SK-N-SH (cell line): ENCODE results near the gene AAMDC. TPM values are rescaled to one million over a fixed set of nuclear protein-coding genes. Genes with fewer than 3 reads are reported as not detected.

Experiments used
- CTCF ChIA-PET: fragments of 300-600, 350-600 bp; formaldehyde crosslinking; extraction: SDS; loops from one replicate; lab custom pipeline; 2021; lab: Yijun Ruan, JAX
- POLR2A ChIA-PET: fragments of 350-600 bp; sonication (Branson Sonifier 250); formaldehyde crosslinking; extraction: SDS; loops from one replicate; lab custom pipeline; 2020; ENCODE audit warnings: antibody characterized with exemption, inconsistent platforms; lab: Yijun Ruan, JAX
- DNase-seq: peaks from one replicate; pipeline ENCODE4 v3.0.0; 2012
- H2AFZ ChIP-seq: fragments of 200-600 bp; sonication (generic); 2 replicates; pipeline ENCODE4 v1.8.1; 2016; ENCODE audit warnings: antibody characterized with exemption, mild to moderate bottlenecking, low read depth
- H3F3A ChIP-seq: fragments of 200-600 bp; sonication (generic); replicated peaks from 2 replicates; pipeline ENCODE3; 2016; ENCODE audit warnings: antibody characterized with exemption, mild to moderate bottlenecking; ENCODE audit not compliant: insufficient read depth
- H3K27ac ChIP-seq, 2 experiments: fragments of 200-500 bp in 1 of 2; fragments of 200-600 bp in 1 of 2; sonication (Bioruptor generic) in 1 of 2; sonication (generic), shearing (Covaris generic) in 1 of 2; 2 replicates each; pipeline versions ENCODE4 v1.5.1 to v1.6.1; 2014 to 2016; ENCODE audit warnings: low read depth in 2 of 2, inconsistent platforms in 1 of 2, low read length in 1 of 2, mild to moderate bottlenecking in 1 of 2, mixed read lengths in 1 of 2
- H3K27me3 ChIP-seq: fragments of 200-600 bp; sonication (generic), shearing (Covaris generic); 2 replicates; pipeline ENCODE4 v1.6.1; 2016; ENCODE audit warnings: mixed run types; ENCODE audit not compliant: insufficient read depth
- H3K36me3 ChIP-seq, 2 experiments: fragments of 200-500 bp in 1 of 2; fragments of 200-600 bp in 1 of 2; sonication (Bioruptor generic) in 1 of 2; sonication (generic) in 1 of 2; replicated peaks in 1 of 2; 2 replicates each; pipeline versions ENCODE3 to v1.5.1; 2014 to 2016; ENCODE audit warnings: low read length in 1 of 2, mild to moderate bottlenecking in 1 of 2; ENCODE audit not compliant: insufficient read depth in 2 of 2, control insufficient read depth in 1 of 2
- H3K4me1 ChIP-seq, 2 experiments: fragments of 200-500 bp in 1 of 2; fragments of 200-600 bp in 1 of 2; sonication (Bioruptor generic) in 1 of 2; sonication (generic), shearing (Covaris generic) in 1 of 2; 2 replicates each; pipeline versions ENCODE4 v1.5.1 to v1.6.1; 2014 to 2016; ENCODE audit warnings: low read depth in 1 of 2, low read length in 1 of 2, mixed run types in 1 of 2; ENCODE audit not compliant: insufficient read depth in 2 of 2, control insufficient read depth in 1 of 2
- H3K4me2 ChIP-seq: fragments of 200-600 bp; sonication (generic), shearing (Covaris generic); 2 replicates; pipeline ENCODE4 v1.6.1; 2017; ENCODE audit warnings: mixed run types
- H3K4me3 ChIP-seq, 2 experiments: fragments of 200-500 bp in 1 of 2; fragments of 200-600 bp in 1 of 2; sonication (Bioruptor generic) in 1 of 2; sonication (generic), shearing (Covaris generic) in 1 of 2; 2 replicates each; pipeline versions ENCODE4 v1.5.1 to v1.8.1; 2014 to 2016; ENCODE audit warnings: low read depth in 2 of 2, inconsistent platforms in 1 of 2, low read length in 1 of 2, mild to moderate bottlenecking in 1 of 2, mixed read lengths in 1 of 2, moderate library complexity in 1 of 2
- H3K79me2 ChIP-seq: fragments of 200-600 bp; sonication (generic); 2 replicates; pipeline ENCODE4 v1.8.1; 2017; ENCODE audit warnings: mild to moderate bottlenecking; ENCODE audit not compliant: insufficient read depth
- H3K9ac ChIP-seq: fragments of 200-600 bp; sonication (generic); 2 replicates; pipeline ENCODE4 v1.6.1; 2017; ENCODE audit warnings: mixed run types
- H3K9me2 ChIP-seq: fragments of 200-600 bp; sonication (generic); 2 replicates; pipeline ENCODE4 v1.6.1; 2017; ENCODE audit warnings: mixed run types
- H3K9me3 ChIP-seq: fragments of 200-600 bp; sonication (generic); 2 replicates; pipeline ENCODE4 v1.6.1; 2017; ENCODE audit warnings: mixed run types, mild to moderate bottlenecking, moderate library complexity
- H4K20me1 ChIP-seq: fragments of 200-600 bp; sonication (generic); 2 replicates; pipeline ENCODE4 v1.6.1; 2017; ENCODE audit warnings: mild to moderate bottlenecking, mixed run types; ENCODE audit not compliant: insufficient read depth
- CHD2 ChIP-seq: fragments of 150-350 bp; IDR thresholded peaks from 2 replicates; pipeline ENCODE4 v1.6.1; 2018; ENCODE audit warnings: low read length; ENCODE audit not compliant: partially characterized antibody
- CTCF ChIP-seq: fragments of 200-600 bp; sonication (generic); IDR thresholded peaks from 2 replicates; pipeline ENCODE4 v1.6.1; 2017; ENCODE audit warnings: antibody characterized with exemption, mild to moderate bottlenecking, moderate library complexity
- ELF1 ChIP-seq: IDR thresholded peaks from 2 replicates; pipeline ENCODE4 v1.4.0; 2012
- EP300 ChIP-seq, 2 experiments: IDR thresholded peaks; 2 replicates each; pipeline versions ENCODE4 v1.4.0 to v1.6.1; 2012; ENCODE audit warnings: borderline replicate concordance in 1 of 2, low read depth in 1 of 2, low read length in 1 of 2
- FOSL2 ChIP-seq: IDR thresholded peaks from 2 replicates; pipeline ENCODE4 v1.4.0; 2012; ENCODE audit warnings: low read depth, mild to moderate bottlenecking, moderate library complexity, borderline replicate concordance
- FOXM1 ChIP-seq: IDR thresholded peaks from 2 replicates; pipeline ENCODE4 v1.4.0; 2012; ENCODE audit warnings: low read depth, mild to moderate bottlenecking
- GABPA ChIP-seq: IDR thresholded peaks from 2 replicates; pipeline ENCODE4 v1.4.0; 2012; ENCODE audit warnings: low read depth, mild to moderate bottlenecking
- GATA2 ChIP-seq: sonication (generic); formaldehyde crosslinking; IDR thresholded peaks from 2 replicates; pipeline ENCODE4 v1.5.0; 2020; ENCODE audit warnings: mild to moderate bottlenecking, missing genetic modification reagents
- IRF3 ChIP-seq: fragments of 150-350 bp; IDR thresholded peaks from 2 replicates; pipeline ENCODE4 v1.6.1; 2016; ENCODE audit warnings: mild to moderate bottlenecking, low read depth, low read length
- JUND ChIP-seq: IDR thresholded peaks from 2 replicates; pipeline ENCODE4 v1.4.0; 2012
- MEF2A ChIP-seq: IDR thresholded peaks from 2 replicates; pipeline ENCODE4 v1.4.0; 2012; ENCODE audit warnings: low read depth, borderline replicate concordance
- NFIC ChIP-seq: IDR thresholded peaks from 2 replicates; pipeline ENCODE4 v1.4.0; 2012; ENCODE audit warnings: borderline replicate concordance
- PBX3 ChIP-seq: IDR thresholded peaks from 2 replicates; pipeline ENCODE4; 2012
- POLR2AphosphoS5 ChIP-seq: IDR thresholded peaks from 2 replicates; pipeline ENCODE4 v1.6.1; 2012; ENCODE audit warnings: low read depth, low read length
- RAD21 ChIP-seq: IDR thresholded peaks from 2 replicates; pipeline ENCODE4 v1.6.1; 2012; ENCODE audit warnings: mild to moderate bottlenecking, low read length
- RCOR1 ChIP-seq: fragments of 150-350 bp; IDR thresholded peaks from 2 replicates; pipeline ENCODE4 v1.6.1; 2017; ENCODE audit warnings: antibody characterized with exemption, low read length
- REST ChIP-seq: IDR thresholded peaks from 2 replicates; pipeline ENCODE4 v1.6.1; 2012; ENCODE audit warnings: mild to moderate bottlenecking, low read depth, low read length, moderate library complexity
- RFX5 ChIP-seq: IDR thresholded peaks from 2 replicates; pipeline ENCODE4 v1.6.1; 2012; ENCODE audit warnings: mild to moderate bottlenecking, improper control_type of control experiment, low read length
- TAF1 ChIP-seq: IDR thresholded peaks from 2 replicates; pipeline ENCODE4 v1.6.1; 2012; ENCODE audit warnings: low read depth, mild to moderate bottlenecking, low read length, moderate library complexity, borderline replicate concordance
- TCF12 ChIP-seq: IDR thresholded peaks from 2 replicates; pipeline ENCODE4 v1.4.0; 2012
- TEAD4 ChIP-seq: IDR thresholded peaks from 2 replicates; pipeline ENCODE4 v1.4.0; 2012; ENCODE audit warnings: mild to moderate bottlenecking, borderline replicate concordance; ENCODE audit not compliant: insufficient read depth
- USF1 ChIP-seq: IDR thresholded peaks from 2 replicates; pipeline ENCODE4 v1.4.0; 2012; ENCODE audit warnings: low read depth, borderline replicate concordance
- YY1 ChIP-seq: IDR thresholded peaks from 2 replicates; pipeline ENCODE4 v1.4.0; 2012; ENCODE audit warnings: low read depth, mild to moderate bottlenecking
- ZBTB33 ChIP-seq: IDR thresholded peaks from 2 replicates; pipeline ENCODE4 v1.4.0; 2012; ENCODE audit warnings: low read depth, borderline replicate concordance
- WGBS: methylation state at CpG from one replicate; pipeline ENCODE4 v1.1.6; 2017; ENCODE audit warnings: low lambda C conversion rate; 5-methylcytosine and 5-hydroxymethylcytosine counted together
- polyA plus RNA-seq, 3 experiments: library from polyadenylated mRNA; depleted of rRNA; stranded (reverse); fragments of >200 nt; gene quantifications; 2 replicates each; pipeline ENCODE4 v1.2.3, GENCODE V29; 2012

The AAMDC gene
- polyA plus RNA-seq, 1 of the 3 experiments (the other 2 are of a cell fraction), result 66.6 TPM

- Histone ChIP-seq H3K4me1 (peaks cover 6 to 12% of the 10 kb centered on the region in 2 experiments; a peak in 3 of 4 replicates), H3K9me2 (no peaks in the 10 kb centered on the region), H2AFZ (no peak overlapping the region), H3K36me3 (peaks cover 0 to 8% of the 10 kb centered on the region in 2 experiments), H3K27ac (peak overlapping the region in 1 of 2 experiments; percentile 98; a peak in 2 of 4 replicates), H3K27me3 (no peaks in the 10 kb centered on the region), H3K79me2 (no peaks in the 10 kb centered on the region; the same call in 1 of the 2 replicates), H3K9me3 (no peaks in the 10 kb centered on the region), H4K20me1 (peaks cover under 1% of the 10 kb centered on the region; the same call in 1 of the 2 replicates), H3K4me3 (no peak overlapping the region), H3K4me2 (no peak overlapping the region), H3F3A (no peaks in the 10 kb centered on the region), H3K9ac (no peak overlapping the region)
- CTCF ChIA-PET, result no interaction called here
- peak; percentile 54 for DNase-seq
- POLR2A ChIA-PET, result no interaction called here
- 84% methylated on average over 2 of the region's 2 CpGs for WGBS
- TF ChIP-seq USF1, result no peak
- no peak for TF ChIP-seq JUND
- TF ChIP-seq YY1, result no peak
- TF ChIP-seq GATA2 (CRISPR knock-in tag), result peak; percentile 71
- no peak for TF ChIP-seq RAD21
- TF ChIP-seq REST, result no peak
- TF ChIP-seq RFX5, result no peak
- no peak for TF ChIP-seq MEF2A
- no peak for TF ChIP-seq TAF1
- TF ChIP-seq TCF12, result peak; percentile 17; the same call in 1 of the 2 replicates
- TF ChIP-seq FOSL2, result no peak
- no peak for TF ChIP-seq POLR2AphosphoS5
- no peak for TF ChIP-seq CTCF
- TF ChIP-seq NFIC, result no peak
- TF ChIP-seq IRF3, result no peak
- TF ChIP-seq RCOR1, result peak; percentile 70; the same call in 1 of the 2 replicates
- no peak for TF ChIP-seq ZBTB33
- TF ChIP-seq GABPA, result no peak
- no peak for TF ChIP-seq FOXM1
- peak; percentile 61 for TF ChIP-seq CHD2
- no peak for TF ChIP-seq ELF1
- peak in 1 of 2 experiments; percentile 82; a peak in 2 of 4 replicates for TF ChIP-seq EP300 (IDR thresholded peaks at IDR 0.05; ENCODE audit: borderline replicate concordance in 1 of 2, low read depth in 1 of 2, low read length in 1 of 2)
- no peak for TF ChIP-seq PBX3
- TF ChIP-seq TEAD4, result no peak
Measured at GRCh38 chr11:77908835-77909234, 87.9 kb downstream of the AAMDC start.
